ENCODE data around the gene DLGAP1. TPM values are rescaled to one million over a fixed set of nuclear protein-coding genes. Genes with fewer than 3 reads are reported as not detected.
A peak's percentile ranks its signal among the peaks of the same experiment; 100 is the strongest.

The DLGAP1 gene
- polyA plus RNA-seq, 4 donors: 0.22 to 0.47 TPM; not detected in 2

DNA sequence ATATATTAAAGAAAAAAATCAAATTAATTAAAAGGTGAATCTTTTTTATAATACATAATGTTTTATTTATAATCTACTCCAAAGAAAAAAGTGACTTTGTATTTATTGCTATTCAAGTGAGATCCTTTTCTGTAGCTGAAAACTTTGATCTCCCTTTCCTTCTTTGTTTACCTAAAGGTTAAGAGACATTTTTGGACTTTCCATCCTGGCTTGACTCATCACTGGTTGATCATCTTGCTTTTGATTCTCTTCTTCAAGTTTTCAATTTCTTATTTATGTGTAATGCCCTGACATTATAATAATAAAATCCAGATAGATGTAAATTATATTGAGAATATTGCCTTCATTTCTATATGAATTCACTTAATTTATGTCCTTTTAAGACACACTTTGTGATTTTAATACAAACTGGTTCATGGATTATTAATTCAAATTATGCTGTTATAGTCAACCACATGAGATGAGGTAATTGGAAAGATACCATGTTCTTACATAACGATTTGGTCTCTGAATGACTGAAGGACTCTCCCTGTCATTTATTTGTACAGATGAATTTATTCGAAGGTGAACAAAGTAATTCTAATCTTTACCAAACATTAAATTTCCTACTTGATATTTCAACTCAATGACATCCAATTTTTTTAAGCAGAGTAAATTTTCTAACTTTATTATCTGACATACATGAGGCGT lies 820.7 kb downstream of the DLGAP1 start:
- Histone ChIP-seq H3K4me3 (ENCODE audit: low read depth in 1 of 3, low read length in 3 of 3) (no peak overlapping the region), H3K4me1 (ENCODE audit: control insufficient read depth in 3 of 3, insufficient read depth in 2 of 3, low read depth in 1 of 3, low read length in 2 of 3) (peaks cover 0 to 4% (median 0%) of the 10 kb centered on the region in 3 donors), H3K36me3 (ENCODE audit: control insufficient read depth in 3 of 3, insufficient read depth in 2 of 3, low read depth in 1 of 3, low read length in 3 of 3) (no peaks in the 10 kb centered on the region), H3K27me3 (ENCODE audit: control insufficient read depth in 3 of 3, insufficient read depth in 3 of 3, low read length in 3 of 3) (no peaks in the 10 kb centered on the region), H3K9me3 (ENCODE audit: control insufficient read depth in 2 of 2, insufficient read depth in 1 of 2, low read depth in 1 of 2, low read length in 1 of 2) (no peaks in the 10 kb centered on the region), H3K27ac (ENCODE audit: low read depth in 1 of 3, low read length in 2 of 3) (no peak overlapping the region)
- FAIRE-seq (peak; percentile 87), DNase-seq (no peak)
- 74 to 86% (median 77%) methylated on average over 3 of the region's 3 CpGs for WGBS, 3 donors

DNA sequence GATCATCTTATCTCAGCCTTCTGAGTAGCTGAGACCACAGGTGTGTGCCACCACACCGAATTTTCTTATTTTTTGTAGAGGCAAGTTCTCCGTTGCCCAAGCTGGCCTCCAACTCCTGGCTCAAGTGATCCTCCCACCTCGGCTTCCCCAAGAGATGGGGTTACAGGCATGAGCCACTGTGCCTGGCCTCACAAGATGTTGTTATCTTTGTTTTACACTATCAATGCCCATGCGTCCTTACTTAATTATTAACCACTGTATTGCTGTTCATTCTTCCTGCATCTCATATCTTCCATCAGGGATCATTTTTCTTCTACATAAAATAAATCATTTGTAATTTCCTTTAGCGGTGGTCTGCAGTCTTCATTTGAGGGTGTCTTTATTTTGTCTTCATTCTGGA lies 823.2 kb downstream of the DLGAP1 start:
- Histone ChIP-seq H3K27me3 (ENCODE audit: control insufficient read depth in 3 of 3, insufficient read depth in 3 of 3, low read length in 3 of 3) (no peaks in the 10 kb centered on the region), H3K27ac (ENCODE audit: low read depth in 1 of 3, low read length in 2 of 3) (no peak overlapping the region), H3K4me1 (ENCODE audit: control insufficient read depth in 3 of 3, insufficient read depth in 2 of 3, low read depth in 1 of 3, low read length in 2 of 3) (peaks cover 0 to 6% (median 0%) of the 10 kb centered on the region in 3 donors), H3K4me3 (ENCODE audit: low read depth in 1 of 3, low read length in 3 of 3) (no peak overlapping the region), H3K9me3 (ENCODE audit: control insufficient read depth in 2 of 2, insufficient read depth in 1 of 2, low read depth in 1 of 2, low read length in 1 of 2) (no peaks in the 10 kb centered on the region), H3K36me3 (ENCODE audit: control insufficient read depth in 3 of 3, insufficient read depth in 2 of 3, low read depth in 1 of 3, low read length in 3 of 3) (no peaks in the 10 kb centered on the region)
- no peak for FAIRE-seq
- DNase-seq: peak; percentile 53 to 60
- 20 to 63% (median 41%) methylated on average over 5 of the region's 5 CpGs for WGBS, 3 donors

DNA sequence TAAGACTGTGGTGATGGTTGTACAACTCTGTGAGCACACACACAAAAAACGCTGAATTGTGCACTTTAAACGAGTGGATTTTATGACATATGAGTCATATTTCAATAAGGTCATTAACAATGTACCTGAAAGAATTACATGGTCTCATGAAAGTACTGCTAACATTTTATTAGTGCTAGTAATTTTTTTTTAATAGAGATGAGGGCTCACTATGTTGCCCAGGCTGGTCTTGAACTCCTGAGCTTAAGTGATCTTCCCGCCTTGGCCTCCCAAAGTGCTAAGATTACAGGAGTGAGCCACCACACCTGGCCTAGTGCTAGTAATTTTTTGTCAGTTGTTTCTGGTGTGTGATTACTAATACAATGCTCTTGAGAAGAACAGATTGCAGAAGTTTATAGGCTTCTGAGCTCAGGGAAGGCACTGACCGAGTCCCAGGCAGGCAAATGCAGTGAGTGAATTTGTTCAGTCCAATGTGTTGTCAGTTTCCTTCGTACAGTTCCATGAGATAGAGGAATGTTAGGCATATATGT lies 828.1 kb downstream of the DLGAP1 start:
- Histone ChIP-seq H3K9me3 (ENCODE audit: control insufficient read depth in 2 of 2, insufficient read depth in 1 of 2, low read depth in 1 of 2, low read length in 1 of 2) (no peaks in the 10 kb centered on the region), H3K27ac (ENCODE audit: low read depth in 1 of 3, low read length in 2 of 3) (peak overlapping the region in 2 of 3 donors; percentile 2 to 54), H3K4me1 (ENCODE audit: control insufficient read depth in 3 of 3, insufficient read depth in 2 of 3, low read depth in 1 of 3, low read length in 2 of 3) (peaks cover 0 to 34% (median 5%) of the 10 kb centered on the region in 3 donors), H3K27me3 (ENCODE audit: control insufficient read depth in 3 of 3, insufficient read depth in 3 of 3, low read length in 3 of 3) (no peaks in the 10 kb centered on the region), H3K4me3 (ENCODE audit: low read depth in 1 of 3, low read length in 3 of 3) (no peak overlapping the region), H3K36me3 (ENCODE audit: control insufficient read depth in 3 of 3, insufficient read depth in 2 of 3, low read depth in 1 of 3, low read length in 3 of 3) (no peaks in the 10 kb centered on the region)
- DNase-seq (peak; percentile 38 to 73), FAIRE-seq (no peak)
- WGBS, 3 donors: 42 to 68% (median 45%) methylated on average over 5 of the region's 5 CpGs

DNA sequence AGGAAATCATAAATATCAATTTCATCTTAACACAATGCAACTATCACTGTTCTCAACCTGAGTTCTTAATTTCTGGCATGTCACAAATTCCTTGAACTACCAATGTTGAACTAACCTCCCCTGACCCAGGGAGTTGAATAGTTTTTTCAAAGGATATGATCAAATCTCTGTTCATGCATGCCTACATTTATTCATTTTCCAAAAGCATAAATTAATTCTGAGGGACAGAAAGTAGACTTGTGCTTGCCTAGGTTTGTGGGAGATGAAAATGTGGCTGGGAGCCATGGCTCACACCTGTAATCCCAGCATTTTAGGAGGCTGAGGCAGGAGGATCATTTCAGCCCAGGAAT lies 829.4 kb downstream of the DLGAP1 start:
- H3K36me3 ChIP-seq (ENCODE audit: control insufficient read depth in 3 of 3, insufficient read depth in 2 of 3, low read depth in 1 of 3, low read length in 3 of 3): no peaks in the 10 kb centered on the region
- no peaks in the 10 kb centered on the region for H3K9me3 ChIP-seq (ENCODE audit: control insufficient read depth in 2 of 2, insufficient read depth in 1 of 2, low read depth in 1 of 2, low read length in 1 of 2)
- peaks cover 3 to 37% (median 5%) of the 10 kb centered on the region in 3 donors for H3K4me1 ChIP-seq (ENCODE audit: control insufficient read depth in 3 of 3, insufficient read depth in 2 of 3, low read depth in 1 of 3, low read length in 2 of 3)
- no peak overlapping the region for H3K4me3 ChIP-seq (ENCODE audit: low read depth in 1 of 3, low read length in 3 of 3)
- DNase-seq (no peak), FAIRE-seq (no peak)
- H3K27me3 ChIP-seq (ENCODE audit: control insufficient read depth in 3 of 3, insufficient read depth in 3 of 3, low read length in 3 of 3): no peaks in the 10 kb centered on the region
- no peak overlapping the region for H3K27ac ChIP-seq (ENCODE audit: low read depth in 1 of 3, low read length in 2 of 3)

DNA sequence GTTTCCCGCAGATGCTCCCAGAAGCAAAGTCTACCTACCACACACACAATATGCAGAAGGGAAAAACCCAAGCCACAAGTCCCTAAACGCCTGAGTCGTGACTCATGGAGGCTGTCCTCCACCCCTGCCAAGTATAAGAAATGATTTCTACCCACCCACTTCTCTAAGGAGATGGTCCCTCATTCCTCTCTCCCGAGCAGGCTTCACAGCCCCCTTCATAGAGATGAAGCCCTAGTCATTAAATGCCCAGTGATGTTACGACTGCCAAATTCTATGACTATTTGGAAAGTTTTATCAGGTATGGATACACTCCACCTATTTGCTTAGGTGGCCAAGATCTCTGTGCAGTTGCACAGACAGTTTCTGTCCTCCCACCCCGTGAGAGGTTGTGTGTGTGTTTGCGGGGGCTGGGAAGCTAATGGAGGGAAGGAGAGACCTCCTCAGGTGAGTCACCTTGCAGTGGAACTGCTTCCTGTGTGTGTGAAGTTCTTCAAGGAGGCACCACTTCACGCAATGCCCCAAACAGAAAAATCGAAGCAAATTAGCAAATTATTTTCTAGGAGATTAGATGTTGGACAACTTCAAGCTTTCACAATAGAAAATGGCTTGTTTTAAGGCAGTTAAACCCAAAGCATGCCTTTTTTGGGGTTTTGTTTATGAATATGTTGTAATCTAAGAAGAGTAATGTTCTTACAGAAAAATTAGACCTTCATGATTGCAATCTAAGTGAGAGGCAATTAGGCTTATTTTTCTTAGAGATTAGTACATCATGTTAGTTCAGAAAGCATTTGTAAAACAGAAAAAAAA lies 830.0 kb downstream of the DLGAP1 start:
- Histone ChIP-seq H3K4me1 (ENCODE audit: control insufficient read depth in 3 of 3, insufficient read depth in 2 of 3, low read depth in 1 of 3, low read length in 2 of 3) (peaks cover 3 to 39% (median 5%) of the 10 kb centered on the region in 3 donors), H3K27ac (ENCODE audit: low read depth in 1 of 3, low read length in 2 of 3) (peak overlapping the region; percentile 56 to 87 (median 68)), H3K27me3 (ENCODE audit: control insufficient read depth in 3 of 3, insufficient read depth in 3 of 3, low read length in 3 of 3) (no peaks in the 10 kb centered on the region), H3K4me3 (ENCODE audit: low read depth in 1 of 3, low read length in 3 of 3) (no peak overlapping the region), H3K9me3 (ENCODE audit: control insufficient read depth in 2 of 2, insufficient read depth in 1 of 2, low read depth in 1 of 2, low read length in 1 of 2) (no peaks in the 10 kb centered on the region), H3K36me3 (ENCODE audit: control insufficient read depth in 3 of 3, insufficient read depth in 2 of 3, low read depth in 1 of 3, low read length in 3 of 3) (no peaks in the 10 kb centered on the region)
- DNase-seq: peak; percentile 61 to 66
- FAIRE-seq: no peak
- 20 to 32% (median 32%) methylated on average over 9 of the region's 9 CpGs for WGBS, 3 donors

DNA sequence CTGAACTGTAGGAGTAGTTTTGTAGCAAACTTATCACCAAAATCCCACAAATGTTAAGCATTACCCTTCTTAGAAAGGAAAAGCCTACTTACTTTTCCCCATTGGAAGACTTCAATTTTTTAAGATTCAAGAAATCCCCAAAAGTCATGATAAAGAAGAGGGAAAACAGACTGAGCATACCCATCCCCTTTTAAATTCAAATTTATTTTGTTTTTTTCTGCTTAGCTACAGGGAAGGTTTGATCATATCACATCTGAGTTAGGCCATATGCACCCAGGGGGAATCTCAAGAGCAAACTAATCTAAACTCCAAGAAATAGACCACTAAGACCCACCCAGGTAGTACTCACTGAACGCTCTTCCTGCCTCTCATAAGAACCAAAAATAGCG lies 830.6 kb downstream of the DLGAP1 start:
- no peak overlapping the region for H3K4me3 ChIP-seq (ENCODE audit: low read depth in 1 of 3, low read length in 3 of 3)
- DNase-seq: no peak
- H3K4me1 ChIP-seq (ENCODE audit: control insufficient read depth in 3 of 3, insufficient read depth in 2 of 3, low read depth in 1 of 3, low read length in 2 of 3): peaks cover 3 to 39% (median 5%) of the 10 kb centered on the region in 3 donors
- 23 to 31% (median 24%) methylated on average over 2 of the region's 2 CpGs for WGBS, 3 donors
- no peaks in the 10 kb centered on the region for H3K9me3 ChIP-seq (ENCODE audit: control insufficient read depth in 2 of 2, insufficient read depth in 1 of 2, low read depth in 1 of 2, low read length in 1 of 2)
- H3K36me3 ChIP-seq (ENCODE audit: control insufficient read depth in 3 of 3, insufficient read depth in 2 of 3, low read depth in 1 of 3, low read length in 3 of 3): no peaks in the 10 kb centered on the region
- H3K27ac ChIP-seq (ENCODE audit: low read depth in 1 of 3, low read length in 2 of 3): peak overlapping the region; percentile 68 to 88 (median 87)
- no peaks in the 10 kb centered on the region for H3K27me3 ChIP-seq (ENCODE audit: control insufficient read depth in 3 of 3, insufficient read depth in 3 of 3, low read length in 3 of 3)
- no peak for FAIRE-seq

DNA sequence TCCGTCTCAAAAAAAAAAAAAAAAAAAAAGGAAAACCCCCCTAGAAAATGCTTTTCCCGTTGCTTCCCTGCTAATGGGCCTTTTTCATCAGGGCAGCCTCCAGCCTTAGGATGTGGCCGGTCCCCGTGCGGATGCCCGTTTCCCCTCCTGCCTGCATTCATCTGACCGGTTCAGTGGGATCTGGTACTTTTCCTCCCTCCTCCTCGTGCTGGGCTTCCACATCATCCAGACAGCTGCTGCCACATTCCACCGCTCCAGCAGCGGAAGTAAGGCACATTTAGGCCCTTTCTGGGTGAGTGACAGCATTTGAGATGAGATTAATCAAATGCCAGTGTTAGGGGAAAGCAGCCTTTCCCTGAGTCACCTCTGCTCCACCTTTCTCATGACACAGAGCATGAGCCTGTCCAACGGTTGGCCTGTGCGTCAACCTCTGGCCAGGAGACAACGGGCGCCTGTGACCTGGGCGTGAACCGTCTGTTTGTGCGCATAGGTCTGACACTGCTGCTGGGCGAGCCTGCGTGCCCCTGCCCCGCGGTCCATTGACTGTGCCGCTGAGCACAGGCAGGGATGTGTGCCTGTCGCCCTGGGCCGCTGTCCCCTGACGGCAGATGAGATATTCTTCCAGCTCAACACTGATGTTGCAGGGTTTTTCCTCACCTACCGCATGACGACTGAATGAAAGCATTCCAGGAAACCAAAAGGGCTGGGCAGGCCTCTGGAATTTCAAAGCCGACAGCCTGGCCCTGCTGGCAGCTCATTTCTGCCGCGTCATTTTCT lies 831.1 kb downstream of the DLGAP1 start:
- peaks cover 3 to 39% (median 5%) of the 10 kb centered on the region in 3 donors for H3K4me1 ChIP-seq (ENCODE audit: control insufficient read depth in 3 of 3, insufficient read depth in 2 of 3, low read depth in 1 of 3, low read length in 2 of 3)
- 20 to 40% (median 24%) methylated on average over 27 to 30 of the region's 30 CpGs for WGBS, 3 donors
- peak overlapping the region; percentile 68 to 88 (median 87) for H3K27ac ChIP-seq (ENCODE audit: low read depth in 1 of 3, low read length in 2 of 3)
- no peak overlapping the region for H3K4me3 ChIP-seq (ENCODE audit: low read depth in 1 of 3, low read length in 3 of 3)
- peak; percentile 89 to 96 for DNase-seq
- no peaks in the 10 kb centered on the region for H3K36me3 ChIP-seq (ENCODE audit: control insufficient read depth in 3 of 3, insufficient read depth in 2 of 3, low read depth in 1 of 3, low read length in 3 of 3)
- H3K27me3 ChIP-seq (ENCODE audit: control insufficient read depth in 3 of 3, insufficient read depth in 3 of 3, low read length in 3 of 3): no peaks in the 10 kb centered on the region
- H3K9me3 ChIP-seq (ENCODE audit: control insufficient read depth in 2 of 2, insufficient read depth in 1 of 2, low read depth in 1 of 2, low read length in 1 of 2): no peaks in the 10 kb centered on the region
- no peak for FAIRE-seq
